Testis (tissue), 3 donors: ENCODE data around the gene CLIC4. TPM values are rescaled to one million over a fixed set of nuclear protein-coding genes. Genes with fewer than 3 reads are reported as not detected.

Source experiments
- DNase-seq: peaks from one replicate; pipeline ENCODE4 v3.0.0-alpha.2; 2019
- H3K27ac ChIP-seq, 2 donors: fragments of 200-600 bp; sonication (generic); one replicate each; pipeline ENCODE4 v1.5.1; 2019
- H3K27me3 ChIP-seq: fragments of 200-600 bp; sonication (generic); one replicate; pipeline ENCODE4 v1.5.1; 2019
- H3K36me3 ChIP-seq: fragments of 200-600 bp; sonication (generic); one replicate; pipeline ENCODE4 v1.5.1; 2017; ENCODE audit warnings: low read depth; ENCODE audit errors: missing control alignments
- H3K4me1 ChIP-seq: fragments of 200-600 bp; sonication (generic); one replicate; pipeline ENCODE4 v1.5.1; 2019
- H3K4me3 ChIP-seq, 2 donors: fragments of 200-600 bp; sonication (generic); one replicate each; pipeline ENCODE4 v1.5.1; 2017 to 2019
- H3K9me3 ChIP-seq: fragments of 200-600 bp; sonication (generic); one replicate; pipeline ENCODE4 v1.5.1; 2017
- POLR2A ChIP-seq: fragments of 450-650 bp; IDR thresholded peaks from one replicate; pipeline ENCODE4 v1.6.1; 2017; ENCODE audit warnings: antibody characterized with exemption, mild to moderate bottlenecking, moderate library complexity
- WGBS, 2 donors: methylation state at CpG; one replicate each; pipeline ENCODE4 v1.1.5; 2018; 5-methylcytosine and 5-hydroxymethylcytosine counted together
- intact Hi-C: fragments of 100-400 bp; cut with DNase I; formaldehyde crosslinking; loops from one replicate; pipeline ENCODE4 v1.15.1; 2023; ENCODE audit warnings: low total_unique reads
- polyA plus RNA-seq: library from polyadenylated mRNA; stranded (reverse); fragments of 350-450 nt; fragmentation: Illumina TruSeq; extraction: RNeasy Lipid Tissue Mini Kit (QIAGEN cat#74804); gene quantifications from one replicate; pipeline ENCODE4 v1.2.3, GENCODE V29; 2014; ENCODE audit warnings: low read depth, low replicate concordance; ENCODE audit not compliant: insufficient read depth
- total RNA-seq, 2 donors: library from RNA; depleted of rRNA; stranded (reverse); fragments of >200 nt; gene quantifications; one replicate each; pipeline ENCODE4 v1.2.3, GENCODE V29; 2016
- TF ChIP-seq, protein P1 (sequence below), 3 experiments: fragments of 450-650 bp in 2 of 3; fragments of 200-600 bp in 1 of 3; sonication (generic) in 1 of 3; IDR thresholded peaks; one replicate each; pipeline ENCODE4 v1.5.1; 2016 to 2019; ENCODE audit warnings: antibody characterized with exemption in 3 of 3, mild to moderate bottlenecking in 2 of 3, moderate library complexity in 1 of 3

Gene CLIC4
- total and polyA plus RNA-seq, 3 donors from 2014 or later, result 47.2 to 72.4 (median 48.8) TPM

DNA sequence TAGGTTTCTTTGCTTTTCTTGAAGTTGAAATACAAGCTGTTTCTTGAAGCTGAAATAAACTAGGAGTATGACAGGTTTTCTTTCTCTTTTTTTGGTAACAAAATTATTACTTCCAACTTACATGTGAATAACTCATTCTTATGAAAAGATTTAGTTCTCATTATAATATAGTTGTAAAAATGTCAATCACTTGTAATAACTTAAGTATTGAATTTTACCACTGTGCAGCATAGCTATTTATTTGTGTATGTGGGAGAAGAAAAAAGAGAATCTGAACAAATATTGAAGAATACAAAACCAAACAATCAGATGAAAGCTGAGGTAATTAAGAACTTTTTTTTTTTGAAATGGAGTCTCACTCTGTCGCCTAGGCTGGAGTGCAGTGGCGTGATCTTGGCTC is 11.1 kb downstream of the CLIC4 start:
- WGBS, 2 donors, result 94% methylated on average over 2 of the region's 2 CpGs
- Histone ChIP-seq H3K27me3 (no peaks in the 10 kb centered on the region), H3K4me3 (no peak overlapping the region), H3K4me1 (no peaks in the 10 kb centered on the region), H3K9me3 (no peaks in the 10 kb centered on the region), H3K27ac (no peak overlapping the region), H3K36me3 (no peaks in the 10 kb centered on the region)
- no peak for TF ChIP-seq POLR2A
- TF ChIP-seq, protein P1, sequence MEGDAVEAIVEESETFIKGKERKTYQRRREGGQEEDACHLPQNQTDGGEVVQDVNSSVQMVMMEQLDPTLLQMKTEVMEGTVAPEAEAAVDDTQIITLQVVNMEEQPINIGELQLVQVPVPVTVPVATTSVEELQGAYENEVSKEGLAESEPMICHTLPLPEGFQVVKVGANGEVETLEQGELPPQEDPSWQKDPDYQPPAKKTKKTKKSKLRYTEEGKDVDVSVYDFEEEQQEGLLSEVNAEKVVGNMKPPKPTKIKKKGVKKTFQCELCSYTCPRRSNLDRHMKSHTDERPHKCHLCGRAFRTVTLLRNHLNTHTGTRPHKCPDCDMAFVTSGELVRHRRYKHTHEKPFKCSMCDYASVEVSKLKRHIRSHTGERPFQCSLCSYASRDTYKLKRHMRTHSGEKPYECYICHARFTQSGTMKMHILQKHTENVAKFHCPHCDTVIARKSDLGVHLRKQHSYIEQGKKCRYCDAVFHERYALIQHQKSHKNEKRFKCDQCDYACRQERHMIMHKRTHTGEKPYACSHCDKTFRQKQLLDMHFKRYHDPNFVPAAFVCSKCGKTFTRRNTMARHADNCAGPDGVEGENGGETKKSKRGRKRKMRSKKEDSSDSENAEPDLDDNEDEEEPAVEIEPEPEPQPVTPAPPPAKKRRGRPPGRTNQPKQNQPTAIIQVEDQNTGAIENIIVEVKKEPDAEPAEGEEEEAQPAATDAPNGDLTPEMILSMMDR (IDR thresholded peaks at IDR 0.05), result no peak
- intact Hi-C loops, result no loop called here
- no peak for DNase-seq

DNA sequence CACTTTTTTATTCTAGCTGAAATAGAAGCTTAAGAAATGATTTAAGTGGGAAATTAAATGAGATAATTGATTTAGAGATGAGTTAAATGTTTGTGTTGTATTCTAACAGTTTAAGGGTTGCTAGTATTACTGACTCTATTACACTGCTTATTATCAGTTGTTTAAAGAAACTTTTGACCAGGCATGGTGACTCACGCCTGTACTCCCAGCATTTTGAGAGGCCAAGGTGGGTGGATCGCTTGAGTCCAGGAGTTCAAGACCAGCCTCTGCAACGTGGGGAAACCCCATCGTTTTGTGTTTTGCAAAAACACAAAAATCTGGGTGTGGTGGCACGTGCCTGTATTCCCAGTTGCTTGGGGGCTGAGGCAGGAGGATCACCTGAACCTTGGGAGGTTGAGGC is 14.2 kb downstream of the CLIC4 start:
- Histone ChIP-seq H3K27ac (no peak overlapping the region), H3K4me1 (peaks cover 6% of the 10 kb centered on the region), H3K4me3 (no peak overlapping the region), H3K9me3 (no peaks in the 10 kb centered on the region), H3K27me3 (no peaks in the 10 kb centered on the region), H3K36me3 (no peaks in the 10 kb centered on the region)
- TF ChIP-seq POLR2A, result no peak
- TF ChIP-seq, protein P1 (IDR thresholded peaks at IDR 0.05), result no peak
- intact Hi-C loops, result no loop called here
- 88 to 90% methylated on average over 5 of the region's 5 CpGs for WGBS, 2 donors
- no peak for DNase-seq

DNA sequence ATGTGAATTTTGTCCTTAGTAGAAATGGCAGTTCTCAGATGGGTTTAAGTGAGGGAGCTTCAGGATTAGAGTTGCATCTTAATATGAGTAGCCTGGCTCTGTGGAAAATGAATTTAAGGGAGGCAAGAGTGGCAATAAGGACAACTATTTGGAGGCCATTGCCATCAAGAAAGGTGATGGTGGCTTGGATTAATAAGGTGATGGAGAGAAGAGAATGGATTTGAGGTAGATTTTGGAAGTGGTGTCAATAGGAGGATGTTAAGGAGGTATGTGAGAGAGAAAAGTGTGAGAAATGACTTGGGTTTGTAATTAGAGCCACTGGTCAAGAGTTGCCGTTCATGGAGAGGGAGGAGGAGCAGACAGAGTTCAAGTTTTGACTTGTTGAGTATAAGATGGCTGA is 16.3 kb downstream of the CLIC4 start:
- H3K36me3 ChIP-seq, result no peaks in the 10 kb centered on the region
- intact Hi-C loops, result no loop called here
- H3K9me3 ChIP-seq, result no peaks in the 10 kb centered on the region
- no peak overlapping the region for H3K4me3 ChIP-seq
- DNase-seq, result no peak
- no peaks in the 10 kb centered on the region for H3K27me3 ChIP-seq
- WGBS, 2 donors, result 86 to 94% methylated on average over 1 of the region's 1 CpG
- H3K27ac ChIP-seq, result no peak overlapping the region
- H3K4me1 ChIP-seq, result peaks cover 9% of the 10 kb centered on the region
- no peak for TF ChIP-seq POLR2A
- TF ChIP-seq, protein P1 (IDR thresholded peaks at IDR 0.05), result no peak

DNA sequence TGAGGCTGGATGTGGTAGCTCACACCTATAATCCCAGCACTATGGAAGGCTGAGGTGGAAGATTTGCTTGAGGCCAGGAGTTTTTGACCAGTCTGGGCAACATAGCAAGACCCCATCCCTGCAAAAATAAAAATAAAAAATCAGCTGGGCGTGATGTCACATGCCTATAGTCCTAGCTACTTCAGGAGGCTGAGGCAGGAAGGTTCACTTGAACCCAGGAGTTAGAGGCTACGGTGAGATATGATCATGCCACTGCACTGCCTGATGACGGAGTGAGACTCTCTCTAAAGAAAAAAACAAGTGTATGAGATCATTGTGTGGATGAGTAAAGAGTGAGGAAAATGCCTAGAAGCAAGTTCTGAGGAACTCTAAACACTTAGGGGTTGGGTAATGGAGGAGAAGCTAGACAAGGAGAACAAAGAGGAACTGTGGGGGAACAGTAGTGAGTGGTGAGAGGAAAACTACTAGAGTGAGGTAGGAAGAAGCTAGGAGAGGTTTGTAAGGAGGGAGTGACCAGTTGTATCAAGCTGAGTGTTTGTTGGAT is 17.0 kb downstream of the CLIC4 start:
- H3K36me3 ChIP-seq, result no peaks in the 10 kb centered on the region
- no peak for DNase-seq
- no peaks in the 10 kb centered on the region for H3K9me3 ChIP-seq
- WGBS, 2 donors, result 87 to 93% methylated on average over 3 of the region's 3 CpGs
- TF ChIP-seq, protein P1 (IDR thresholded peaks at IDR 0.05), result no peak
- TF ChIP-seq POLR2A, result no peak
- intact Hi-C loops, result no loop called here
- H3K4me3 ChIP-seq, result no peak overlapping the region
- peak overlapping the region in 1 of 2 donors; percentile 13 for H3K27ac ChIP-seq
- no peaks in the 10 kb centered on the region for H3K27me3 ChIP-seq
- peaks cover 10% of the 10 kb centered on the region for H3K4me1 ChIP-seq

DNA sequence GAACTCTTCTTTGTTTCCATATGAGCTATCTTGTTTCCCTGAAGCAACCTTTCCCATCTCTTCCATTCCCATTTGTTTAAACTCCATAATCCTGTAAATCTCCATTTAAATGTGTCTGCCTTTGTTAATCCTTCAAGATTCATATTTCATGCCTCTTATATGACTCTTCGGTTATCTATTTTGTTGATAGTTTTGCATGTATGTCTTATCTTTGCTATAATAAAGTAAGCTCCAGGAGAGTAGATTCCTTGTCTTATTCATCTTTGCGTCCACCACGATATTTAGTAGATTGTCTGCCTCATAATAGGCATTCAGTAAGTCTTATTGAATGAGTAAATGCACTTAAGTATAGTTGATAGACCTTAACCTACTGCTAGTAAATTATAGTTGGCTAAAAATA is 18.4 kb downstream of the CLIC4 start:
- Histone ChIP-seq H3K27ac (no peak overlapping the region), H3K9me3 (no peaks in the 10 kb centered on the region), H3K36me3 (no peaks in the 10 kb centered on the region), H3K4me1 (peaks cover 13% of the 10 kb centered on the region), H3K4me3 (no peak overlapping the region), H3K27me3 (no peaks in the 10 kb centered on the region)
- TF ChIP-seq, protein P1 (IDR thresholded peaks at IDR 0.05), result no peak
- TF ChIP-seq POLR2A, result no peak
- intact Hi-C loops, result no loop called here
- WGBS, 2 donors, result 87 to 91% methylated on average over 3 of the region's 3 CpGs
- DNase-seq, result no peak
